Immature natural killer cell (primary cell): ENCODE measurements around the gene KIAA1671. TPM values are rescaled to one million over a fixed set of nuclear protein-coding genes. Genes with fewer than 3 reads are reported as not detected.
"Not testable (repeated sequence)": the region's sequence is repeated elsewhere in the genome, so short reads cannot be mapped to it uniquely, and the experiment has no call there.

Source experiments
- DNase-seq, 3 donors: peaks; one replicate each; pipeline ENCODE4 v3.0.0; 2022; ENCODE audit warnings: mixed read lengths in 1 of 3
- H3K27ac Mint-ChIP-seq, 6 donors: one replicate each; pipeline ENCODE4 v1.8.0; 2020; ENCODE audit warnings: mixed read lengths in 6 of 6, mild to moderate bottlenecking in 5 of 6, inconsistent platforms in 4 of 6, moderate library complexity in 3 of 6
- H3K27me3 Mint-ChIP-seq, 3 donors: one replicate each; pipeline ENCODE4 v1.8.0; 2020 to 2021; ENCODE audit warnings: low read depth in 3 of 3, mild to moderate bottlenecking in 3 of 3, mixed read lengths in 3 of 3, moderate library complexity in 3 of 3, inconsistent platforms in 1 of 3
- H3K36me3 Mint-ChIP-seq, 3 donors: one replicate each; pipeline ENCODE4 v1.8.0; 2020; ENCODE audit warnings: mixed read lengths in 3 of 3, inconsistent platforms in 2 of 3, mild to moderate bottlenecking in 2 of 3
- H3K4me1 Mint-ChIP-seq, 2 donors: one replicate each; pipeline ENCODE4 v1.8.0; 2020; ENCODE audit warnings: inconsistent platforms in 2 of 2, mild to moderate bottlenecking in 2 of 2, mixed read lengths in 2 of 2, moderate library complexity in 1 of 2
- H3K4me3 Mint-ChIP-seq, 5 donors: one replicate each; pipeline ENCODE4 v1.8.0; 2020; ENCODE audit warnings: mild to moderate bottlenecking in 5 of 5, mixed read lengths in 5 of 5, inconsistent platforms in 3 of 5, moderate library complexity in 3 of 5
- H3K9me3 Mint-ChIP-seq, 6 donors: one replicate each; pipeline ENCODE4 v1.8.0; 2020; ENCODE audit warnings: mild to moderate bottlenecking in 6 of 6, mixed read lengths in 6 of 6, inconsistent platforms in 4 of 6, moderate library complexity in 3 of 6
- polyA plus RNA-seq, 3 donors: library from polyadenylated mRNA; unstranded; fragments of 300-500 nt; fragmentation: Illumina TruSeq; gene quantifications; one replicate each; pipeline ENCODE4 v1.2.3, GENCODE V29; 2021

The KIAA1671 gene
- polyA plus RNA-seq = 1 to 10 TPM in 2 of 3 donors, under 1 TPM in 1; 0.43 to 3.0 (median 2.5) TPM

- peak within 1 kb of the TSS; percentile 67 to 83 (median 78) for H3K4me3 Mint-ChIP-seq
- H3K27me3 Mint-ChIP-seq = peaks cover 10 to 38% (median 18%) of the 10 kb centered on the region in 3 donors
- DNase-seq = peak; percentile 84 to 87 (median 85)
- H3K9me3 Mint-ChIP-seq = no peaks in the 10 kb centered on the region
- peak within 1 kb of the TSS in 4 of 6 donors; percentile 3 to 44 (median 14) for H3K27ac Mint-ChIP-seq
- no peaks in the 10 kb centered on the region for H3K36me3 Mint-ChIP-seq
- H3K4me1 Mint-ChIP-seq = peaks cover 25 to 26% of the 10 kb centered on the region in 2 donors
These were observed at the start of gene KIAA1671 for GRCh38 chr22:24951942-24952836. Gene KIAA1671, plus strand, starts transcription at chr22:24952716. Its CDS starts 75,284 bp downstream, at chr22:25028000.

GRCh38 chr22:24905909-24906308 is 46.6 kb upstream of the KIAA1671 start:
- Mint-ChIP-seq H3K4me1 (no peaks in the 10 kb centered on the region), H3K4me3 (no peak overlapping the region), H3K36me3 (peaks cover 43 to 69% (median 57%) of the 10 kb centered on the region in 3 donors), H3K27me3 (no peaks in the 10 kb centered on the region), H3K9me3 (peaks cover 10 to 22% (median 18%) of the 10 kb centered on the region in 6 donors), H3K27ac (no peak overlapping the region)
- no peak for DNase-seq

- DNase-seq, H3K4me3 Mint-ChIP-seq, H3K27ac Mint-ChIP-seq, H3K4me1 Mint-ChIP-seq, H3K27me3 Mint-ChIP-seq: not testable (repeated sequence)
- H3K9me3 Mint-ChIP-seq = peaks cover 10 to 22% (median 18%) of the 10 kb centered on the region in 6 donors
- H3K36me3 Mint-ChIP-seq = peaks cover 41 to 59% (median 51%) of the 10 kb centered on the region in 3 donors
These were observed 45.4 kb upstream of the KIAA1671 start for GRCh38 chr22:24907101-24907500.

GRCh38 chr22:24920029-24920428 is 32.5 kb upstream of the KIAA1671 start:
- Mint-ChIP-seq H3K27me3 (peaks cover 0 to 2% (median 2%) of the 10 kb centered on the region in 3 donors), H3K4me3 (no peak overlapping the region), H3K4me1 (no peaks in the 10 kb centered on the region), H3K36me3 (peaks cover 17 to 35% (median 28%) of the 10 kb centered on the region in 3 donors), H3K27ac (no peak overlapping the region), H3K9me3 (no peaks in the 10 kb centered on the region)
- DNase-seq = no peak

GRCh38 chr22:24925586-24926427 is 26.7 kb upstream of the KIAA1671 start:
- H3K4me3 Mint-ChIP-seq = no peak overlapping the region
- peaks cover 10 to 30% (median 13%) of the 10 kb centered on the region in 3 donors for H3K36me3 Mint-ChIP-seq
- H3K27ac Mint-ChIP-seq = no peak overlapping the region
- no peaks in the 10 kb centered on the region for H3K9me3 Mint-ChIP-seq
- H3K4me1 Mint-ChIP-seq = no peaks in the 10 kb centered on the region
- DNase-seq = no peak
- H3K27me3 Mint-ChIP-seq = peaks cover 0 to 2% (median 0%) of the 10 kb centered on the region in 3 donors

GRCh38 chr22:24926428-24926725 is 26.1 kb upstream of the KIAA1671 start:
- Mint-ChIP-seq H3K36me3 (peaks cover 8 to 27% (median 9%) of the 10 kb centered on the region in 3 donors), H3K4me3 (no peak overlapping the region), H3K27ac (no peak overlapping the region), H3K4me1 (no peaks in the 10 kb centered on the region), H3K9me3 (no peaks in the 10 kb centered on the region), H3K27me3 (peaks cover 0 to 2% (median 0%) of the 10 kb centered on the region in 3 donors)
- DNase-seq = no peak

- H3K27me3 Mint-ChIP-seq = peaks cover 0 to 2% (median 0%) of the 10 kb centered on the region in 3 donors
- no peaks in the 10 kb centered on the region for H3K9me3 Mint-ChIP-seq
- H3K36me3 Mint-ChIP-seq = peaks cover 7 to 26% (median 8%) of the 10 kb centered on the region in 3 donors
- H3K4me1 Mint-ChIP-seq = no peaks in the 10 kb centered on the region
- no peak overlapping the region for H3K27ac Mint-ChIP-seq
- DNase-seq = no peak
- no peak overlapping the region for H3K4me3 Mint-ChIP-seq
These were observed 25.5 kb upstream of the KIAA1671 start for GRCh38 chr22:24926849-24927579.

GRCh38 chr22:24928322-24928721 is 24.2 kb upstream of the KIAA1671 start:
- peaks cover 0 to 2% (median 0%) of the 10 kb centered on the region in 3 donors for H3K27me3 Mint-ChIP-seq
- no peaks in the 10 kb centered on the region for H3K9me3 Mint-ChIP-seq
- H3K27ac Mint-ChIP-seq = no peak overlapping the region
- peaks cover 5 to 23% (median 7%) of the 10 kb centered on the region in 3 donors for H3K36me3 Mint-ChIP-seq
- H3K4me1 Mint-ChIP-seq = no peaks in the 10 kb centered on the region
- H3K4me3 Mint-ChIP-seq = no peak overlapping the region
- DNase-seq = no peak

GRCh38 chr22:24930678-24931077 is 21.8 kb upstream of the KIAA1671 start:
- Mint-ChIP-seq H3K9me3 (no peaks in the 10 kb centered on the region), H3K36me3 (peaks cover 0 to 10% (median 7%) of the 10 kb centered on the region in 3 donors), H3K27ac (no peak overlapping the region), H3K4me3 (no peak overlapping the region), H3K4me1 (no peaks in the 10 kb centered on the region), H3K27me3 (peaks cover 0 to 2% (median 0%) of the 10 kb centered on the region in 3 donors)
- DNase-seq = no peak

GRCh38 chr22:24935771-24936483 is 16.6 kb upstream of the KIAA1671 start:
- Mint-ChIP-seq H3K27ac (no peak overlapping the region), H3K27me3 (peaks cover 0 to 7% (median 3%) of the 10 kb centered on the region in 3 donors), H3K36me3 (no peaks in the 10 kb centered on the region), H3K4me1 (no peaks in the 10 kb centered on the region), H3K9me3 (no peaks in the 10 kb centered on the region), H3K4me3 (no peak overlapping the region)
- DNase-seq = no peak

GRCh38 chr22:24937114-24937513 is 15.4 kb upstream of the KIAA1671 start:
- H3K9me3 Mint-ChIP-seq = no peaks in the 10 kb centered on the region
- no peaks in the 10 kb centered on the region for H3K4me1 Mint-ChIP-seq
- H3K27ac Mint-ChIP-seq = no peak overlapping the region
- H3K4me3 Mint-ChIP-seq = no peak overlapping the region
- no peak for DNase-seq
- H3K36me3 Mint-ChIP-seq = no peaks in the 10 kb centered on the region
- H3K27me3 Mint-ChIP-seq = peaks cover 0 to 7% (median 3%) of the 10 kb centered on the region in 3 donors

GRCh38 chr22:24938741-24939341 is 13.7 kb upstream of the KIAA1671 start:
- no peak overlapping the region for H3K4me3 Mint-ChIP-seq
- DNase-seq = peak; percentile 43 to 54 (median 46)

More at GRCh38 chr22:24938741-24939341, 13.7 kb upstream of the KIAA1671 start:
- Mint-ChIP-seq H3K27me3 (peaks cover 2 to 7% (median 3%) of the 10 kb centered on the region in 3 donors), H3K27ac (no peak overlapping the region), H3K9me3 (no peaks in the 10 kb centered on the region), H3K36me3 (no peaks in the 10 kb centered on the region), H3K4me1 (no peaks in the 10 kb centered on the region)
